Measurements from ENCODE around the gene SFMBT1.

DNA sequence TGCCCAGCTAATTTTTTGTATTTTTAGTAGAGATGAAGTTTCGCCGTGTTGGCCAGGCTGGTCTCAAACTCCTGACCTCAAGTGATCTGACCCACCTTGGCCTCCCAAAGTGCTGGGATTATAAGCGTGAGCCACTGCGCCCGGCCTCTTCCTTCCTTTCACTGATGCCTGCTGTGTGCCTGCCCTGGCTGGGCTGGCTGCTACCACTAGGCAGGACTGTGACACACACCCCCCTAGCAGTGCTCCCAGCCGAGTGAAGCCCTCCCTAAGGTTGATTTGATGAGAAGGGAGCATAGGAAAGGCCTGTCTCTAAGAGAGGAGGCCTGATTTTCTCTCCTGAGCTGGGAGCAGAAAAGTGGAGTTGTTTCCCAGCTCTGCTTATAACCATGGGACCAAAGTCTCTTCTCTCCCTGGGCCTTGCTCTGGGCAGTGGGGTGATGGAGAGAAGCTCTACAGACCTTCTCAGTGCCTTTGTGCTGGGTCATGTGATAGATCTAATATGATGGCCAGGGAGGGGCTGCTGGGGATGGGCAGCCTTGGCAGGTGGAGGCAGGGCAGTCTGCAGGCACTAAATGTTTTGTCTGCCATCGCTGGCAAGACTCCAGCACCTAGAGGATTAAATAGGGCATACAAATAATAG is 20.1 kb upstream of the SFMBT1 start:
- TF ChIP-seq, protein P1, sequence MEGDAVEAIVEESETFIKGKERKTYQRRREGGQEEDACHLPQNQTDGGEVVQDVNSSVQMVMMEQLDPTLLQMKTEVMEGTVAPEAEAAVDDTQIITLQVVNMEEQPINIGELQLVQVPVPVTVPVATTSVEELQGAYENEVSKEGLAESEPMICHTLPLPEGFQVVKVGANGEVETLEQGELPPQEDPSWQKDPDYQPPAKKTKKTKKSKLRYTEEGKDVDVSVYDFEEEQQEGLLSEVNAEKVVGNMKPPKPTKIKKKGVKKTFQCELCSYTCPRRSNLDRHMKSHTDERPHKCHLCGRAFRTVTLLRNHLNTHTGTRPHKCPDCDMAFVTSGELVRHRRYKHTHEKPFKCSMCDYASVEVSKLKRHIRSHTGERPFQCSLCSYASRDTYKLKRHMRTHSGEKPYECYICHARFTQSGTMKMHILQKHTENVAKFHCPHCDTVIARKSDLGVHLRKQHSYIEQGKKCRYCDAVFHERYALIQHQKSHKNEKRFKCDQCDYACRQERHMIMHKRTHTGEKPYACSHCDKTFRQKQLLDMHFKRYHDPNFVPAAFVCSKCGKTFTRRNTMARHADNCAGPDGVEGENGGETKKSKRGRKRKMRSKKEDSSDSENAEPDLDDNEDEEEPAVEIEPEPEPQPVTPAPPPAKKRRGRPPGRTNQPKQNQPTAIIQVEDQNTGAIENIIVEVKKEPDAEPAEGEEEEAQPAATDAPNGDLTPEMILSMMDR (IDR thresholded peaks at IDR 0.05; ENCODE audit: borderline replicate concordance, extremely low read depth, low read length, poor library complexity, severe bottlenecking), result no peak
- no peak for TF ChIP-seq EZH2 (IDR thresholded peaks at IDR 0.05; ENCODE audit: borderline replicate concordance, low read depth, low read length, severe bottlenecking)

Data from DND-41 (cell line).